Measurements from ENCODE around the gene RBM3.

RBM3 gene

GRCh38 chrX:48601741-48602394, 27.6 kb downstream of the RBM3 start:
- Histone ChIP-seq H2AFZ (ENCODE audit: low read depth, low read length) (no peak overlapping the region), H3K27me3 (ENCODE audit: insufficient read depth, low read length, poor library complexity) (no peaks in the 10 kb centered on the region), H3K4me2 (ENCODE audit: insufficient read depth, low read length) (no peak overlapping the region), H3K79me2 (ENCODE audit: insufficient read depth, low read length) (peaks cover 5% of the 10 kb centered on the region), H4K20me1 (ENCODE audit: insufficient read depth, low read length) (no peaks in the 10 kb centered on the region), H3K4me1 (ENCODE audit: insufficient read depth, low read length) (peaks cover 15% of the 10 kb centered on the region), H3K4me3 (ENCODE audit: low read depth in 1 of 2, low read length in 2 of 2) (no peak overlapping the region), H3K36me3 (ENCODE audit: insufficient read depth, low read length) (peaks cover 28% of the 10 kb centered on the region), H3K9ac (ENCODE audit: low read depth, low read length) (no peak overlapping the region), H3K27ac (ENCODE audit: low read length) (no peak overlapping the region), H3K9me3 (ENCODE audit: insufficient read depth, low read length, severe bottlenecking) (no peaks in the 10 kb centered on the region)
- TF ChIP-seq EZH2 (IDR thresholded peaks at IDR 0.05; ENCODE audit: borderline replicate concordance, low read depth, low read length, severe bottlenecking) = no peak
- no peak for TF ChIP-seq CTCF (IDR thresholded peaks at IDR 0.05; ENCODE audit: borderline replicate concordance, extremely low read depth, low read length, poor library complexity, severe bottlenecking)
- ATAC-seq (ENCODE audit: insufficient read depth, low read depth) = no peak
- no peak for DNase-seq

GRCh38 chrX:48604701-48605100, 30.4 kb downstream of the RBM3 start:
- no peak overlapping the region for H3K27ac ChIP-seq (ENCODE audit: low read length)
- ATAC-seq (ENCODE audit: insufficient read depth, low read depth) (no peak), DNase-seq (no peak)

GRCh38 chrX:48606091-48606490, 31.8 kb downstream of the RBM3 start:
- H3K4me3 ChIP-seq (ENCODE audit: low read depth in 1 of 2, low read length in 2 of 2) = no peak overlapping the region
- H3K36me3 ChIP-seq (ENCODE audit: insufficient read depth, low read length) = peaks cover 4% of the 10 kb centered on the region
- no peaks in the 10 kb centered on the region for H3K4me1 ChIP-seq (ENCODE audit: insufficient read depth, low read length)
- H2AFZ ChIP-seq (ENCODE audit: low read depth, low read length) = no peak overlapping the region
- no peaks in the 10 kb centered on the region for H3K9me3 ChIP-seq (ENCODE audit: insufficient read depth, low read length, severe bottlenecking)
- TF ChIP-seq CTCF (IDR thresholded peaks at IDR 0.05; ENCODE audit: borderline replicate concordance, extremely low read depth, low read length, poor library complexity, severe bottlenecking) = no peak
- H3K27me3 ChIP-seq (ENCODE audit: insufficient read depth, low read length, poor library complexity) = no peaks in the 10 kb centered on the region
- no peak overlapping the region for H3K4me2 ChIP-seq (ENCODE audit: insufficient read depth, low read length)
- no peak for DNase-seq
- no peak overlapping the region for H3K27ac ChIP-seq (ENCODE audit: low read length)
- H3K79me2 ChIP-seq (ENCODE audit: insufficient read depth, low read length) = no peaks in the 10 kb centered on the region
- H3K9ac ChIP-seq (ENCODE audit: low read depth, low read length) = no peak overlapping the region
- H4K20me1 ChIP-seq (ENCODE audit: insufficient read depth, low read length) = no peaks in the 10 kb centered on the region
- no peak for ATAC-seq (ENCODE audit: insufficient read depth, low read depth)

More at GRCh38 chrX:48604701-48605100, 30.4 kb downstream of the RBM3 start:
- Histone ChIP-seq H3K79me2 (ENCODE audit: insufficient read depth, low read length) (no peaks in the 10 kb centered on the region), H3K4me1 (ENCODE audit: insufficient read depth, low read length) (no peaks in the 10 kb centered on the region), H3K4me3 (ENCODE audit: low read depth in 1 of 2, low read length in 2 of 2) (no peak overlapping the region), H4K20me1 (ENCODE audit: insufficient read depth, low read length) (no peaks in the 10 kb centered on the region), H3K27me3 (ENCODE audit: insufficient read depth, low read length, poor library complexity) (no peaks in the 10 kb centered on the region), H3K4me2 (ENCODE audit: insufficient read depth, low read length) (no peak overlapping the region), H3K9me3 (ENCODE audit: insufficient read depth, low read length, severe bottlenecking) (no peaks in the 10 kb centered on the region), H3K9ac (ENCODE audit: low read depth, low read length) (no peak overlapping the region), H2AFZ (ENCODE audit: low read depth, low read length) (no peak overlapping the region), H3K36me3 (ENCODE audit: insufficient read depth, low read length) (peaks cover 12% of the 10 kb centered on the region)
- TF ChIP-seq CTCF (IDR thresholded peaks at IDR 0.05; ENCODE audit: borderline replicate concordance, extremely low read depth, low read length, poor library complexity, severe bottlenecking) (no peak), EZH2 (IDR thresholded peaks at IDR 0.05; ENCODE audit: borderline replicate concordance, low read depth, low read length, severe bottlenecking) (no peak)

Measured in DND-41 (cell line).